Right renal pelvis (tissue), 4 donors: ENCODE measurements around the gene BPGM. TPM values are rescaled to one million over a fixed set of nuclear protein-coding genes. Genes with fewer than 3 reads are reported as not detected.
"Not testable (repeated sequence)": the region's sequence is repeated elsewhere in the genome, so short reads cannot be mapped to it uniquely, and the experiment has no call there.

Experiments
- DNase-seq, 4 donors: peaks; one replicate each; pipeline ENCODE4 v3.0.0-alpha.2; 2013; ENCODE audit warnings: low read depth in 4 of 4, low spot score in 3 of 4, missing footprints in 1 of 4
- polyA plus RNA-seq, 4 donors: library from polyadenylated mRNA; unstranded; fragments of 120-200 nt; gene quantifications; one replicate each; pipeline ENCODE4 v1.2.1, GENCODE V29; 2013; ENCODE audit not compliant: insufficient read length in 4 of 4

BPGM gene
- polyA plus RNA-seq, 4 donors: 42.9 to 50.2 (median 49.2) TPM

DNA sequence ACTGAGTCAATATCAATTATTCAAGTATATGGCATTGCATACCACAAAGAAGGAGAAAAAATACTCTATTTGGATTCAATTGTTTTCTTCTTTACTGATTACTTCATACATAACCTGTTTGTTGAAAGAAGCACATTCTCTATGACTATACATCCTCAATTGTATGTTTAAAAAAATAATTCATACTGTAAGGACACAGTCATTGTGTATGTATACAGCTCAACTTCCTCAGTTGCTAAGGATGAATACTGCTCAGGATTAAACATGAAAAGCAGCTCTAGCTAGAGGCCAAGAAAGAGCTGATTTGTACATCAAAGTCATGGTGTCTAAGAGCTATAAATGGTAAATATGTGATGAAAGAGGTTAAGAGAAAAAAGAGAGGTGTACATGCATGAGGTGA, 15.8 kb upstream of the BPGM start:
- DNase-seq: no peak

DNA sequence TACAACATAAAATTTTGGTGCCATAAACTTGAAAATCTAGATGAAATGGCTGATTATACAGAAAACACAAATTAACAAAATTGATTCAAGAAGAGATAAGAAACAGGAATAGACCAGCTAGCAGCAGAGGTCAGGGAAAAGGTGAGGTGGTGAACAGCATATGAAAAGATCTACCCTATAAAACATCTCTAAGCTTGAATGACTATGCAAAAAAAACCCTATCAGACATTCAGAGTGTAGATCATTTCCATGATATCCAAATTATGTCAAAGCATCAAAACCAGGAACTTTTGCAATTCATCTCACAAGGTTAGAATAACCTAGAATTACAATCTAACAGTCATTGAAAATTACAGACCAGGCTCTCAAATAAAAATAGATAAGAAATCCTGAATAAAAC, 14.6 kb upstream of the BPGM start:
- no peak for DNase-seq

DNA sequence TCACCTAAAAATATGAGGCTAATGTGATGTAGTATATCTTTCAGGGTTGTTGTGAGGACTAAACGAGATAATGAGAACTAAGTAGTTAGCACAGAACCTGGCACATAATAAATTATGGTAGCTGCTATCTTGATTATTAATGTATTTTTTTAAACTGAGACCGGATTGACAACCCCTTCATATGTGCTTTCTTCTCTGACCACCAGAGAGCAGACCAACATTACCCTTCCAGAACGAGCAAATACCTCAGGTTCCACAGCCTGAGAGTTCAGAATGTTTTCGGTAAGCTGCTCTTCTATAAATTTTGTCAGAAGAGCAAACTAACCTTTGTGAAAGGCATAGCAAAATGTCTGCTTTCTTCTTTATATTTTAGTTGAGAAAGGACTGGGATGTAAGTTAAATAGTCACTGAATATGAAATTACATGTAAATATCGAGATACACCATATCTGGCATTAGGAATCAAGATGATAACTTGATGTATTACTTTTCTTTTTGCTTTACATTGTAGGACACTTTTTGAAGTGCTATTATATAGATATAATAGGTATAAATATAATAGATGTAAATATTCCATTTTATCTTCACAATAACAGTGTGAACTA, 13.6 kb upstream of the BPGM start:
- DNase-seq: peak in 1 of 4 donors; percentile 20

DNA sequence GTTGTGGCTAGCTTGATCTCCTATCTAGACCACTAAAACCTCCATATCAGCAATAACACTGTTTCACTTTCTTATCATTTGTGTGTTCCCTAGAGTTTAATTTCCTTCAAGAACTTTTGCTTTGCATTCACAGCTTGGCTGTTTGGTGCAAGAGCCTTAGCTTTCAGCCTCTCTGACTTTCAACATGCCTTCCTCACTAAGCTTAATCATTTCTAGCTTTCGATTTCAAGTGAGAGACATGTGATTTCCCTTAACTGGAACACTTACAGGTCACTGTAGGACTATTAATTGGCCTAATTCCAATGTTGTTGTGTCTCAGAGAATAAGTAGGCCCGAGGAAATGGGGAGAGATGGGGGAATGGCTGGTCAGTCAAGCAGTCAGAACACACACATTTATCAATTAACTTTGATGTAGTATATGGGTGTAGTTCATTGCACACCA, 10.6 kb upstream of the BPGM start:
- DNase-seq: no peak

DNA sequence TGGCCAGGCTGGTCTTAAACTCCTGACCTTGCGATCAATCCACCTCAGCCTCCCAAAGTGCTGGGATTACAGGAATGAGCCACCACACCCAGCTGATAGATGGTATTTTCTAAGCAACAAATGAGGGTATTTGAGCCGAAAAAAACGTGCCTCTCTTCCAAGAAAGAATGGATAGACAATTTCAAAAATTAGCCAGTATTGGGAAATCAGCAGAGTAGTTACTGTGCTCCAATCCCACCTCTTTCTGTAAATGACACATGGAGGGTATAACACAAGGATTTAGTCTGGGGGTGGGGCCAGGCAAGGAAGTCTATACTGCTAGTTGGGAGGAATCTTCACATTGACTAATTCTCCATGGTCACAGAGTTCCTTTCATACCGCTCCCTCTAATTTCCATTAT, 9.2 kb upstream of the BPGM start:
- DNase-seq: no peak

DNA sequence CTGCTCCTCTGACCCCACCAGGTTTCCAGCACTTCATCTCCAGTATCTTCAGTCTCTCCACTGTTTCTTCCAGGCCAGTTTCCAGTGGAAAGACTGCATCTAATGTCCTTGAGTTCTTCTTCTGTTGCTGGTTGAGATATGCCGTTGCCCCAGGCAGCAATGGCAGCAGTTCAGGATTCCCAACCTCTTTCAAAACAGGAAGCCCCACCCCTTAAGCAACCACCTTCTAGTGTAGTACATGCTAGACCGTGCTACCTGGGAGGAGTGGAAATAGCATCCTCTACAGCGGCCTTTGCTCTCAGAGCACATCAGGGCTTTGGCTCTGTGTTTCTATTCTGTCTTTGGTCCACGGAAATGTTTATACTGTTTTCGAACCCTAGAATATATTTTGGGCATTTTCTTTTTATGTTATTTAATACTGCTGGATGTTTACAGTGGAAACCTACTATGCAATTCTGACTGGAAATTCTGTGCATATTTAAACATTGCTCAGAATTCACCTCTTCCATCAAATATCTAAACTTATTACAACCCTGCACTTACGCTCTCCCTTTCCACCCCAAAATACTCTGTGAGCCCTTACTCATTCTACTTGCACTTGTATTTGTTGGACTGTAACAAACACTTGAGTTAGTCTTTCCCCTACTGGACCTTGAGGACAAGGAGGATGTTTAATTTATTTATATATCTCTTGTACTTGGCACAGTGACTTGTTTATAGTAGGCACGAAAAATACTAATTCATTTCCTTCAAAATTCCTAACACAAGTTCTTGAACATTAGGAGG, 8.5 kb upstream of the BPGM start:
- no peak for DNase-seq

DNA sequence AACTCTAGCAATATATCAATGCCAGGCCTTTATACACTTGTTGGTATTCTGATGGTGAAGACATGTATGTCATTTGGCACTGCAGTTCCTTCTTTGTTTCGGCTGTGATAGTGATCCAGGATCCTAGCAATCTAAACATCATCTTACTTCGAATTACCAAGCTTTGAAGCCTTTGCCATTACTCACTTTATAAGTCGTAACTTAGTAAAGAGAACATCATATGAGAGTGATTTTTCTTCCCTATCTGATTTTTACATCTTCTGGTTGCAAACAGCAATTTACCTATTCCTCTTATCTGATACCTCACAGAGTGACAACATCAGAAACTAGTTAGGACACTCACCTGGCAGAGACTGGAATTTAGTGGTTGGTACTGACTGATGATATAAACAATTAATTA, 7.6 kb upstream of the BPGM start:
- no peak for DNase-seq

DNA sequence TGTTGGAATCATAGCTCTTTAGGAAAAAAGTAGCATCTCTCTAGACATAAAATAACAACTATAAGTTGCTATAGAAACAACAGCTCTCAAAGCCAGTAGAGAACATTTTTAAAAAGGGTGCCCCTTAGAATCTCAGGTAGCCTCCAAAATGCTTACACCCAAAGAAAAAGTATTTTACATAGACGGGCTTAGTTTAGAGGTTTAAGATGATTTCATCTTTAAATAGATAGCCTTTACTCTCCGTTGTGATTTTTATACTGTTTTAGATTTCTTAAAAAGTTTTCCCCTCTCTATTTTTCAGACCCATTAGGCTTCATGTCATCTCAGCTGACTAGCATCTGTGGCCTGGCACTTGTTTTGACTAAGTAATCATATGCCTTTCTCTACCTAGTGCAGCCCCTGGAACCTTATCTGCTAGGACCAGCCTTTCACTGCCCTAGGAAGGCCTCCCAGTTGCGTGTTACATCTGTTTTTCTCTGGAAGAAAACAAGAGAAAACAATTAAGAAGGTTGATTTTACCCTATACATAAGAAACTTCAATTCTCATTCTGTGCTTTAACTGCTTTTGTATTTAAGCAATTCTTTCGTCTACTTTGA, 6.9 kb upstream of the BPGM start:
- no peak for DNase-seq

DNA sequence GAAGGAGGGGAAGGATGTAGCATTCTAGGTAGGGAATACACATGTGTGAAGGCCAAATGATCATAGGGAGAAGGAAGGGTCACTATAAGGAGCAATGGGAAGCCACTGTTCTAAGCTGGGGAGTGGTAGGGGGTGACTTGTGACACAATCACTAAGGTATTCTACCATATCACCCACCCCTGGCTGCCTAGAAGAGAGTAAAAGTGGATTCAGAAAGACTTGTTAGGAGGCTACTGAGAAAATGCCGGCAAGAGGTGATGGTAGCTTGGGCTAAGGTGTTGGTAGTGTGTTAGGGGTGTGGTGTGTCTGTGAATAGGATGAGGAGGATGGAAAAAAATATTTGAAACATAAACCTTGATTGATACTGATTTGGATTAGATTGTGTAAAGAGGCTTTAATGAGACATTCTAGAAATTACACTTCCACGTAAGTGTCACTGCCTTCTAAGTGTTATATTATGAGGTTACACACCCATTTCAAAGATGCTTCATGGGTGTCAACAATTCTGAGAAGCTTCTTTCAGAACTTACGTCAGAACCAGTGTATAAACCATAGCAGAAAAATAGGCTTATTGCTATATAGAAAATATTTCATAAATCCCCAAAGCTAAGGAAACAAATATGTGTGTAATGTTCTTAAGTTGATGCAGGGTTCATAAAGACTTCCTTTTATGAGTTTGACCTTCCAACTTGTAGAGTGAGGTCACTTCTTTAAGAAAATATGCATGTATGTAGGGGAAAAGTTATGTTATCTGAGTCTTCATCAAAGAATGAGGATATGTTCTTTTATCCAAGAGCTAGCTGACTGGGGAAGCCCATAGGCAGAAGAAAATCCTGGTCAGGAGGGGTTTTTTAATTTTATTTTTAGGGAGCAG, 5.6 kb upstream of the BPGM start:
- no peak for DNase-seq

DNA sequence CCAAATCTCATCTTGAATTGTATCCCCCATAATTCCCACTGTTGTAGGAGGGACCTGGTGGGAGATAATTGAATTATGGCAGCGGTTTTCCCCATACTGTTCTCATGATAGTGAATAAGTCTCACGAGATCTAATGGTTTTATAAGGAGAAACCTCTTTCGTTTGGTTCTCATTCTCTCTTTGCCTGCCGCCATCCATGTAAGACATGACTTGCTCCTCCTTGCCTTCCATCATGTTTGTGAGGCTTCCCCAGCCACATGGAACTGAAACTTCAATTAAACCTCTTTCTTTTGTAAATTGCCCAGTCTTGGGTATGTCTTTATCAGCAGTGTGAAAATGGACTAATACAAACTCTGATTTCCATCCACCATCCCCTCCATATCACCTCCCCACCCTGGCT, 4.7 kb upstream of the BPGM start:
- not testable (repeated sequence) for DNase-seq

DNA sequence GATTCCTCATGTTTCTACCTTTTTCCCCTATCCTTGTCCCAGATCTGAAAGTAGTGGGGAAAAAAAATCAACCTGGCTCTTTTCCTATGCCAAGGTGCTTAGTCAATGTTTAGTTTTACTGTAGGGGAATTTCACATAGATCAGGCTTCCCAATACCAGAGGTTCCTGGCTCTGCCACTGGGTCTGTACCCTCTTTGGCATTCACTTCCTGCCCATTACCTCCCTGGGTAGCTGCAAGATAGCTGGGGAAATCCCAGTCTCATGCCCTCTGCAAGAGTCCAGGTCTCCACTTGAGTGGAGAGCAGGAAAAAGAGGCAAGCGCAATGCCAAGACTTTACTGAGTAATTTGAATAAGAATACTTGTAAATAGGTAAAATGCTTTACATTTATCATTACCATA, 3.5 kb upstream of the BPGM start:
- DNase-seq: no peak

DNA sequence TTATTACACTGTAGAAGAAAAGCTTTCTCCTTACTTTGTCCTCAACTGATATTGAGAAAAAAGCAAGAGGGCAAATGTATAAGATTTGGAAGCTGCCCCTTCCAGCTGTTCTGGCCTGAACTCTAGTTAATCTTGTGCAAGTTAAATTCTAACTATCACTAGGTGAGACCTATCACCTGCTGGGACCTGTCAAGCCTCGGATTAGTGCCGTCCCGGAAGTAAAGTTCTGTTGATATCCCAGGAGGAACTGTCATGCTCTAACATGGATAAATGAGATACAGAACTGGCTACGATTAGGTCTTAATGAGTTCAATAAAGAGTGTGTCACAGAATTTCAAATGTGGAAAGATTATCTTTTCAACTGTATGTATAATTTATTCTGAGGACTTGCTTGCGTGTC, 1.2 kb upstream of the BPGM start:
- no peak for DNase-seq

DNA sequence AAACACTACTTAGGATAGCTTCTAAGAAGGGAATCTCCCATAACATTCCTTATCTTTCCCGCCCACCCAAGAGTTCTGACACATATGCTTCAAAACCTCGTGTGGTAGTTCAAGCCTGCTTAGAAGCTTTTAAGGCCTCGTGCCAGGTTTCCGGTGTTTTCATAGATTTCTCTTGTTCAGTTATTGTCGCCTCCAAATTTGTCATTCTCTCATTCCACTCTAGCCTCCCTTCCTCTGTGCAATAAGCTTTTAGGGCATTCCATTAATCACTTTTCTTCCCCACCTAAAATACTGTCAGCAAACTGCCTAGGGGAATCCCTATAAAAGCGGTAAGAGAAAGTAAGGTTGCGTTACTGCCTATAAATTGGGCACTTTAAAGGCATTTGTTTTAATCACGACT, 718 bp upstream of the BPGM start:
- no peak for DNase-seq

DNA sequence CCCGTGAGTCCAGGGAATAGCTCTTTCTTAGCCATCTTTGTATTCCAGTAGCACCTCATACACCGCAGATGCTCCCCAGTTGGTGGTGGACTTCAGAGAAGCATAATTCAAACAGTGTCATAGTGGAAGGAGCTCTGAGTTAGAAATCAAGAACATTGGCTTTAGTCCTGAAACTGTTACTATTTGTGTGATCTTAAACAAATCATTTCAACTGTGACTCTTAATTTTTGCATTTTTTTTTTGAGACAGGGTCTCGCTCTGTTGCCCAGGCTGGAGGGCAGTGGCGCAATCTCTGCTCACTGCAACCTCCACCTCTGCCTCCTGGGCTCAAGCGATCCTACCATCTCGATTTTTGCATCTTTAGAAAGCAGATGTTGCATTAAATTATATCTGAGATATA, 1.8 kb downstream of the BPGM start:
- no peak for DNase-seq

DNA sequence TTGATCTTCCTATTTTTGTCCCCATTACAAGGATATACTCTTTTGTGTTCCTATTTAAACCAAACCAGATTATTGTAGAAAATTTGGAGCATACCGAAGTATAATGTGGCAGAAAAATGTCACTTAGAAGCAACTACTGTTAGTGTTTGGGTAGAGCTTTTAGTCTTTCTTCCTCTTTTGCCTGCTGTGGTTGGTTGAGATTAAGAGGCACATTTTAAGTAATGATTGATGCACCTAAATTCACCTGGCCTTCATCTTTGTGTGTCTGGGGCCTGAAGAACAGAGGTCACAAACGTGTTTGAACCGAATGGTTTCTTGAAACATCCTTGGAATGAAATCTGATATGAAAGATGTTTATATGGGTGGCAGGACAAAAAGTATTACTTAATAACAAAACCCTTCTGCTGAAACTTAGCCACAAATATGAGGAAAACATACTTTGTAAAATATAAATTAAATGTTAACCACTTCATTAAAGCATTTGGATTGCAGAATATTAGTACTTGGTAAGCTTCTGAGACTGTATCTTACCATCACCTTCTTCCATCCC, 2.6 kb downstream of the BPGM start:
- no peak for DNase-seq

DNA sequence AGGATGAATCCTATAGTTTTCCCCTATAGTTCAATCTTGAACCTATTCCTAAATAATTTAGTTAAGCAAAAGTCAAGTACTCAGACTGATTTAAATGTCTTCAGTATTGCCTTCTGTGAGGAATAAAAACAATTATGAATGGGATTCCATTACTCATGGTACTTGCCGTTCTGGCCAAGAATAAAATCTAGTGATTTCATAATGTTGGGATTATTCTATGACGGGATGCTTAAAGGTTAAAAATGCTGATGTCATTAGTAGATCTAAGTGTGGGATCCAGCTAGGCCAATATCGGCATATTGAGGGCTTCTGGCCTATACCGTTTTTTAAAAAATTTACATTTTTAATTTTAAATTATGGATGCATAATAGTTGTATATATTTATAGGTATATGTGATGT, 5.3 kb downstream of the BPGM start:
- no peak for DNase-seq

DNA sequence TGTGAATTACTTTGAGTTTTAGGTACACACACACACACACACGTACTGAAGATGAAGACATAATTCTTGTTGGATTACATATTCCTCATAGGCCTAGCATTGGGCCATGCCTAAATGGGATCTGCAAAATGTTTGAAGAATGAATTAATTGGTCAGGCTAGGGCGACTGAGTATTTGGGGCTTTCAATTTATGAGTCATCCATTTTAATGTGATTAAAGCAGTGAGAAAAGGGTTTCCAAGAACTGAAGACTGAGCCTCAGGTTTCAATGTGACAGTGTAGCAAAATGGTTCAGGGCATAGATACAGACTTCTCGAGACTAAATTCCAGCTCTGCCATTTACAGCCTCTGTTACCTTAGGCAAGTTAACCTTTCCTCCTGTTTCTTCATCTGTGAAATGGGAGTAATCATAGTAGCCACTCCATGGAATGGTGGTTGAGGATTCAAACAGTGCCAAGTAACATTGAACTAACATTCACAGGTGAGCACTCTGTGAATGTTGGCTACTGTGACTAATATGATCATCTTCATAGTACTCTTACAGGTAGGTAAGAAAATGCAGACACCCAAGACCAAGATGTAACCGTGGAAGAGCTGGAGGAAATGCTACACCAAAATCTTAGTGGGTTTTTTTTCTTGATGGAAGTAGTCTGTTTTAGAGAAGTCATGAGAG, 7.6 kb downstream of the BPGM start:
- no peak for DNase-seq

DNA sequence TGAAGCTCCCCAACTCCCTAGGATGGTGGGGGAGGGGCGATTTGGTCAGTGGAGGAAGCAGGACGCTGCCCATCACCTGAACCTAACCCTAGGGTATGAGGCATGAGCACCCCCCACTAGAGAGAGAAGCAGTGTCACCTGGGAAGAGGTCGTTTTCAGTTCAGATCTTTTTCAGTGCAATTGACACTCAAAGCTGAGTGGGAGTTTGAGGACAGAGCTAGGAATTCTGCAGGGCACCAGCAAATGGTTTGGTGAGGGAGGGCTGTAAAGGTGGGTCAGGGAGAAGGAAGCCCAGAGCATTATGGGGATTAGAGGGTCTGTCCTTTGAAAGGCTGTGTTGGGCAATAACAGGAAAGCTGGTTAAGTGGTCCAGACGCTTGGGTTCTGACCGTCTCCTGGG, 10.9 kb downstream of the BPGM start:
- DNase-seq: no peak

DNA sequence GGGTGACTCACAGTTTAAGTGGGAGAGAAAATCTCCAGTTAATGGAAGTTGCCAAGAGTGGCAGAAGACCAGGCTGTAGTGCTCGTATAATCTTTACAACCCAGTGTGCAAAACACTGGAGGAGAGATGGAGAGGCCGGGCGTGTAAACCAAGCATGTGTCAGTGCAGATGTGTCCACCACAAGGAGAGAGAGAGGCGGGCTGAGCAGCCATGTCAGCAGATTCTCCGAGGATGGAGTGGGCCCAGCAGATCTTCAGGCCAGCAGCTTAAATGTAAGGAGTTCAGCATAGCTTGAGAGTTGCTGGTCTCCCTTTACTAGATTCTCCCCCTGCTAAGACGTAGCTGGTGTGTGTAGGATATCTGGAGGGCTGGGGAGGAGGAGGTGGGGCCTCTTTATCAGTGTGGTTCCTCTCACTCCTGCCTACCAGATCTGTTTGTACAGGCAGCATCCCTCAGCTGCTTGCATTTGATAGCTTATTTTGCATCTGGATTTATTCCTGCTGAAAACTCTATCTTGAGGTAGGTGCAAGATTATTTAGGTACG, 13.7 kb downstream of the BPGM start:
- DNase-seq: no peak

DNA sequence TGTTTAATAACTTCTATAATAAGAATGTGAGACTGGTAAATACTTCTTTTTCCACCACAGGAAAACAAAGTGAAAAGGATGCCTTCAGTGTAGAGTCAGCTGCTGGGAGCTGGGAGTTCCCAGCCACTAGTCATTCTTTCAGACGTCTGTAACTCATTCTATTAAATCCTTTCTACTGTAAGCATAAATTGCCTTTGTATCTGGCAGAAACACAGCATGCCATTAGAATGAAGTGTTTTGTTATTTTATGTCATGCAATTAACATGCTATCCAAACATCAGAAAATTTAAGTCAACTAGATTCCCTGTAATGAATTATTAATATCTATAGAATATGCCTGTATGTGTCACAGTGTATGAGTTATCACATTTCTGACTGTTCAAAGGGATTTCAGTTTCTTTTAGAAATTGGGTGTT, 14.3 kb downstream of the BPGM start:
- no peak for DNase-seq
